ENCODE measurements around the gene TBX6. TPM values are rescaled to one million over a fixed set of nuclear protein-coding genes. Genes with fewer than 3 reads are reported as not detected.

Gene TBX6
- total RNA-seq, 4 donors from 2014 or later: 0.42 to 1.3 (median 0.67) TPM

GRCh38 chr16:30040221-30040620, 51.5 kb downstream of the TBX6 start:
- Histone ChIP-seq H3K4me3 (no peak overlapping the region), H3K27ac (replicated peaks in 1 of 4) (no peak overlapping the region), H3K9me3 (no peaks in the 10 kb centered on the region), H3K36me3 (no peaks in the 10 kb centered on the region), H3K27me3 (peaks cover 0 to 37% (median 0%) of the 10 kb centered on the region in 4 donors), H3K4me1 (no peaks in the 10 kb centered on the region)
- 71% methylated on average over 5 of the region's 5 CpGs for WGBS
- TF ChIP-seq, protein P1, sequence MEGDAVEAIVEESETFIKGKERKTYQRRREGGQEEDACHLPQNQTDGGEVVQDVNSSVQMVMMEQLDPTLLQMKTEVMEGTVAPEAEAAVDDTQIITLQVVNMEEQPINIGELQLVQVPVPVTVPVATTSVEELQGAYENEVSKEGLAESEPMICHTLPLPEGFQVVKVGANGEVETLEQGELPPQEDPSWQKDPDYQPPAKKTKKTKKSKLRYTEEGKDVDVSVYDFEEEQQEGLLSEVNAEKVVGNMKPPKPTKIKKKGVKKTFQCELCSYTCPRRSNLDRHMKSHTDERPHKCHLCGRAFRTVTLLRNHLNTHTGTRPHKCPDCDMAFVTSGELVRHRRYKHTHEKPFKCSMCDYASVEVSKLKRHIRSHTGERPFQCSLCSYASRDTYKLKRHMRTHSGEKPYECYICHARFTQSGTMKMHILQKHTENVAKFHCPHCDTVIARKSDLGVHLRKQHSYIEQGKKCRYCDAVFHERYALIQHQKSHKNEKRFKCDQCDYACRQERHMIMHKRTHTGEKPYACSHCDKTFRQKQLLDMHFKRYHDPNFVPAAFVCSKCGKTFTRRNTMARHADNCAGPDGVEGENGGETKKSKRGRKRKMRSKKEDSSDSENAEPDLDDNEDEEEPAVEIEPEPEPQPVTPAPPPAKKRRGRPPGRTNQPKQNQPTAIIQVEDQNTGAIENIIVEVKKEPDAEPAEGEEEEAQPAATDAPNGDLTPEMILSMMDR (IDR thresholded peaks at IDR 0.05): no peak
- no peak for TF ChIP-seq POLR2A (IDR thresholded peaks at IDR 0.05; ENCODE audit: low read depth)
- no peak for TF ChIP-seq EP300 (IDR thresholded peaks at IDR 0.05)
- no peak for TF ChIP-seq POLR2AphosphoS5 (IDR thresholded peaks at IDR 0.05)
- intact Hi-C loops (cut with DNase I): no loop called here
- DNase-seq (ENCODE audit: extremely low spot score): no peak

Other genes starting within 250 kb of the TBX6 start
- gene CDIPT, start 228.7 kb downstream of the TBX6 start, total RNA-seq: 100 to 1,000 TPM; 105 to 178 (median 141) TPM
- gene SEZ6L2, start 192.4 kb downstream of the TBX6 start, total RNA-seq: 1 to 10 TPM in 2 of 4 donors, under 1 TPM in 2; 0.84 to 7.9 (median 1.0) TPM
- under 1 TPM in 1 of 4 donors, not detected in 3; 0.33 TPM for gene ASPHD1, start 191.4 kb downstream of the TBX6 start, total RNA-seq
- gene KCTD13, start 165.7 kb downstream of the TBX6 start, total RNA-seq: 10 to 100 TPM; 14.4 to 25.7 (median 18.8) TPM
- 100 to 1,000 TPM in 3 of 4 donors, 10 to 100 TPM in 1; 96.8 to 114 (median 105) TPM for gene TMEM219, start 129.8 kb downstream of the TBX6 start, total RNA-seq
- 10 to 100 TPM; 40.9 to 63.6 (median 51.4) TPM for gene TAOK2, start 118.1 kb downstream of the TBX6 start, total RNA-seq
- gene HIRIP3, start 96.3 kb downstream of the TBX6 start, total RNA-seq: 10 to 100 TPM; 20.8 to 39.4 (median 22.1) TPM
- 10 to 100 TPM; 38.2 to 58.1 (median 43.5) TPM for gene INO80E, start 95.7 kb downstream of the TBX6 start, total RNA-seq
- under 1 TPM in 2 of 4 donors, not detected in 2; 0.50 to 0.83 TPM for gene DOC2A, start 80.9 kb downstream of the TBX6 start, total RNA-seq
- gene C16orf92, start 68.7 kb downstream of the TBX6 start, total RNA-seq: not detected
- gene TLCD3B, start 60.7 kb downstream of the TBX6 start, total RNA-seq: under 1 TPM in 1 of 4 donors, not detected in 3; 0.23 TPM
- 1,000 to 10,000 TPM; 1,300 to 1,765 (median 1,454) TPM for gene ALDOA, start 26.2 kb downstream of the TBX6 start, total RNA-seq
- gene PPP4C, start 15.9 kb downstream of the TBX6 start, total RNA-seq: 10 to 100 TPM; 43.6 to 61.3 (median 51.5) TPM
- gene YPEL3, start 4.3 kb upstream of the TBX6 start, total RNA-seq: 100 to 1,000 TPM in 3 of 4 donors, 10 to 100 TPM in 1; 72.7 to 222 (median 154) TPM
- 1 to 10 TPM in 3 of 4 donors, under 1 TPM in 1; 0.66 to 3.7 (median 2.2) TPM for gene GDPD3, start 21.6 kb upstream of the TBX6 start, total RNA-seq
- 10 to 100 TPM; 40.4 to 70.8 (median 56.9) TPM for gene MAPK3, start 31.3 kb upstream of the TBX6 start, total RNA-seq
- 10 to 100 TPM; 11.0 to 33.5 (median 23.1) TPM for gene CORO1A, start 91.7 kb upstream of the TBX6 start, total RNA-seq
- gene BOLA2B, start 101.7 kb upstream of the TBX6 start, total RNA-seq: 100 to 1,000 TPM in 2 of 4 donors, 10 to 100 TPM in 2; 43.4 to 205 (median 116) TPM
- 10 to 100 TPM; 12.9 to 27.1 (median 23.1) TPM for gene SLX1A, start 102.0 kb upstream of the TBX6 start, total RNA-seq
- 10 to 100 TPM in 3 of 4 donors, 1 to 10 TPM in 1; 2.5 to 23.7 (median 15.0) TPM for gene SULT1A3, start 107.3 kb upstream of the TBX6 start, total RNA-seq
- 1 to 10 TPM in 1 of 4 donors, under 1 TPM in 3; under 0.01 to 4.1 (median 0.90) TPM for gene NPIPB13, start 156.6 kb upstream of the TBX6 start, total RNA-seq

Data from esophagus muscularis mucosa (tissue), 4 donors.